HAP-1 (cell line): ENCODE results near the gene MEN1.
"Not testable (repeated sequence)": the region's sequence is repeated elsewhere in the genome, so short reads cannot be mapped to it uniquely, and the experiment has no call there.

ENCODE experiments used
- DNase-seq, 2 experiments: peaks; one replicate each; pipeline ENCODE4 v3.0.0-alpha.2; 2016 to 2020; ENCODE audit warnings: low spot score in 2 of 2
- H3K27me3 ChIP-seq: fragments of 250-450 bp; sonication (Bioruptor Pico); 2 replicates; pipeline ENCODE4 v1.5.1; 2020; ENCODE audit warnings: low read depth, mild to moderate bottlenecking, moderate library complexity
- H3K36me3 ChIP-seq: fragments of 250-450 bp; sonication (Bioruptor Pico); replicated peaks from 2 replicates; pipeline ENCODE4 v1.5.1; 2020; ENCODE audit warnings: mild to moderate bottlenecking
- H3K4me1 ChIP-seq: fragments of 250-450 bp; sonication (Bioruptor Pico); 2 replicates; pipeline ENCODE4 v1.5.1; 2020; ENCODE audit warnings: mild to moderate bottlenecking
- H3K4me3 ChIP-seq: fragments of 250-450 bp; sonication (Bioruptor Pico); 2 replicates; pipeline ENCODE4 v1.5.1; 2020; ENCODE audit warnings: mild to moderate bottlenecking, moderate library complexity
- H3K9me3 ChIP-seq: fragments of 250-450 bp; sonication (Bioruptor Pico); 2 replicates; pipeline ENCODE4 v1.5.1; 2020; ENCODE audit warnings: mild to moderate bottlenecking, moderate library complexity
- in situ Hi-C: fragments of 300-500 bp; cut with MboI; formaldehyde crosslinking; loops from 3 replicates; pipeline ENCODE4 v1.14.3; 2020; ENCODE audit warnings: low sequenced_read_pairs, inconsistent platforms, mixed read lengths

Gene MEN1

GRCh38 chr11:64850979-64851567 is 40.7 kb upstream of the MEN1 start:
- peaks cover 3% of the 10 kb centered on the region; the same call in 1 of the 2 replicates for H3K36me3 ChIP-seq
- no peaks in the 10 kb centered on the region for H3K9me3 ChIP-seq
- no peak for DNase-seq
- no peaks in the 10 kb centered on the region for H3K4me1 ChIP-seq
- H3K4me3 ChIP-seq = no peak overlapping the region
- in situ Hi-C loops = no loop called here
- H3K27me3 ChIP-seq = no peaks in the 10 kb centered on the region

- Histone ChIP-seq H3K27me3 (no peaks in the 10 kb centered on the region), H3K4me3 (no peak overlapping the region), H3K9me3 (no peaks in the 10 kb centered on the region), H3K4me1 (no peaks in the 10 kb centered on the region), H3K36me3 (peaks cover 3% of the 10 kb centered on the region; the same call in 1 of the 2 replicates)
- no peak for DNase-seq
- in situ Hi-C loops = loop anchor here (5.0 to 10.0 kb wide), 2 partner anchors 43 to 265 kb away; partner anchors contain the start of genes TM7SF2 and ZNHIT2
Measured at GRCh38 chr11:64849598-64850356, 39.4 kb upstream of the MEN1 start.

GRCh38 chr11:64848826-64849597 is 38.7 kb upstream of the MEN1 start:
- peak in 1 of 2 experiments; percentile 42 for DNase-seq
- in situ Hi-C loops = loop anchor here (5.0 to 10.0 kb wide), 2 partner anchors 43 to 266 kb away; partner anchors contain the start of genes TM7SF2 and ZNHIT2
- Histone ChIP-seq H3K9me3 (no peaks in the 10 kb centered on the region), H3K27me3 (no peaks in the 10 kb centered on the region), H3K4me3 (no peak overlapping the region), H3K36me3 (no peaks in the 10 kb centered on the region), H3K4me1 (peaks cover 2% of the 10 kb centered on the region)

GRCh38 chr11:64848214-64848825 is 38.0 kb upstream of the MEN1 start:
- in situ Hi-C loops = loop anchor here (5.0 to 10.0 kb wide), 2 partner anchors 44 to 266 kb away; partner anchors contain the start of genes TM7SF2 and ZNHIT2
- no peaks in the 10 kb centered on the region for H3K9me3 ChIP-seq
- peaks cover 9% of the 10 kb centered on the region for H3K4me1 ChIP-seq
- H3K4me3 ChIP-seq = no peak overlapping the region
- DNase-seq = no peak
- H3K36me3 ChIP-seq = no peaks in the 10 kb centered on the region
- no peaks in the 10 kb centered on the region for H3K27me3 ChIP-seq

- Histone ChIP-seq H3K27me3 (no peaks in the 10 kb centered on the region), H3K4me3 (no peak overlapping the region), H3K9me3 (no peaks in the 10 kb centered on the region), H3K4me1 (peaks cover 15% of the 10 kb centered on the region), H3K36me3 (no peaks in the 10 kb centered on the region)
- DNase-seq = peak; percentile 82 to 98
- in situ Hi-C loops = loop anchor here (5.0 to 10.0 kb wide), 2 partner anchors 45 to 268 kb away; partner anchors contain the start of genes TM7SF2 and ZNHIT2
Measured at GRCh38 chr11:64846998-64847666, 36.8 kb upstream of the MEN1 start.

- in situ Hi-C loops = loop anchor here (5.0 to 10.0 kb wide), 2 partner anchors 47 to 269 kb away; partner anchors contain the start of genes TM7SF2 and ZNHIT2
- H3K4me3 ChIP-seq, H3K9me3 ChIP-seq, H3K36me3 ChIP-seq, DNase-seq, H3K27me3 ChIP-seq: not testable (repeated sequence)
- H3K4me1 ChIP-seq = peaks cover 15% of the 10 kb centered on the region
Measured at GRCh38 chr11:64845776-64846129, 35.4 kb upstream of the MEN1 start.

GRCh38 chr11:64845129-64845775 is 34.9 kb upstream of the MEN1 start:
- Histone ChIP-seq H3K4me3 (peak overlapping the region; percentile 50), H3K4me1 (peaks cover 15% of the 10 kb centered on the region), H3K9me3 (no peaks in the 10 kb centered on the region), H3K36me3 (no peaks in the 10 kb centered on the region), H3K27me3 (no peaks in the 10 kb centered on the region)
- no peak for DNase-seq
- in situ Hi-C loops = loop anchor here (5.0 to 10.0 kb wide), 2 partner anchors 47 to 270 kb away; partner anchors contain the start of genes TM7SF2 and ZNHIT2

- in situ Hi-C loops = loop anchor here (5.0 to 10.0 kb wide), 2 partner anchors 48 to 270 kb away; partner anchors contain the start of genes TM7SF2 and ZNHIT2
- Histone ChIP-seq H3K27me3 (no peaks in the 10 kb centered on the region), H3K36me3 (no peaks in the 10 kb centered on the region), H3K9me3 (no peaks in the 10 kb centered on the region), H3K4me1 (peaks cover 15% of the 10 kb centered on the region), H3K4me3 (peak within 1 kb of the TSS; percentile 50)
- peak; percentile 59 to 78 for DNase-seq
Measured at GRCh38 chr11:64844330-64845128, 34.2 kb upstream of the MEN1 start, which contains the start of gene CDC42BPG. Gene CDC42BPG (minus strand): TSS chr11:64844653. CDS start chr11:64844569, 84 bp downstream.

- in situ Hi-C loops = loop anchor here (10.0 kb wide), 1 partner anchor 271 kb away; the partner anchor contains the start of genes TM7SF2 and ZNHIT2
- Histone ChIP-seq H3K27me3 (no peaks in the 10 kb centered on the region), H3K36me3 (no peaks in the 10 kb centered on the region), H3K4me3 (peak overlapping the region; percentile 50), H3K4me1 (peaks cover 15% of the 10 kb centered on the region), H3K9me3 (no peaks in the 10 kb centered on the region)
- DNase-seq = no peak
Measured at GRCh38 chr11:64843686-64844329, 33.5 kb upstream of the MEN1 start.

GRCh38 chr11:64842851-64843685 is 32.7 kb upstream of the MEN1 start:
- no peaks in the 10 kb centered on the region for H3K9me3 ChIP-seq
- peaks cover 15% of the 10 kb centered on the region for H3K4me1 ChIP-seq
- no peaks in the 10 kb centered on the region for H3K36me3 ChIP-seq
- no peaks in the 10 kb centered on the region for H3K27me3 ChIP-seq
- no peak overlapping the region for H3K4me3 ChIP-seq
- DNase-seq = peak in 1 of 2 experiments; percentile 49
- in situ Hi-C loops = loop anchor here (10.0 kb wide), 1 partner anchor 272 kb away; the partner anchor contains the start of genes TM7SF2 and ZNHIT2
